ENCODE measurements around the gene MTG1.

- TF ChIP-seq ARNT (IDR thresholded peaks at IDR 0.05) (no peak), SUZ12 (IDR thresholded peaks at IDR 0.05) (no peak), TARDBP (IDR thresholded peaks at IDR 0.05) (no peak), NFRKB (IDR thresholded peaks at IDR 0.05) (no peak), FOXK2 (IDR thresholded peaks at IDR 0.05) (no peak), LEF1 (IDR thresholded peaks at IDR 0.05; ENCODE audit: borderline replicate concordance) (no peak), L3MBTL2 (conservative IDR thresholded peaks at IDR 0.05) (no peak), ELF4 (IDR thresholded peaks at IDR 0.05) (no peak), CTBP1 (IDR thresholded peaks at IDR 0.05; ENCODE audit: borderline replicate concordance) (no peak), FOXM1 (IDR thresholded peaks at IDR 0.05; ENCODE audit: borderline replicate concordance) (no peak), ZNF384 (IDR thresholded peaks at IDR 0.05) (no peak), HDGF (IDR thresholded peaks at IDR 0.05; ENCODE audit: borderline replicate concordance) (no peak), BHLHE40 (IDR thresholded peaks at IDR 0.05; ENCODE audit: borderline replicate concordance) (no peak)
- TF ChIP-seq, protein P1, sequence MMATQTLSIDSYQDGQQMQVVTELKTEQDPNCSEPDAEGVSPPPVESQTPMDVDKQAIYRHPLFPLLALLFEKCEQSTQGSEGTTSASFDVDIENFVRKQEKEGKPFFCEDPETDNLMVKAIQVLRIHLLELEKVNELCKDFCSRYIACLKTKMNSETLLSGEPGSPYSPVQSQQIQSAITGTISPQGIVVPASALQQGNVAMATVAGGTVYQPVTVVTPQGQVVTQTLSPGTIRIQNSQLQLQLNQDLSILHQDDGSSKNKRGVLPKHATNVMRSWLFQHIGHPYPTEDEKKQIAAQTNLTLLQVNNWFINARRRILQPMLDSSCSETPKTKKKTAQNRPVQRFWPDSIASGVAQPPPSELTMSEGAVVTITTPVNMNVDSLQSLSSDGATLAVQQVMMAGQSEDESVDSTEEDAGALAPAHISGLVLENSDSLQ (IDR thresholded peaks at IDR 0.05) = no peak
Measured at GRCh38 chr10:133444342-133445267, 50.6 kb downstream of the MTG1 start.

All from HEK293T (cell line).